ENCODE measurements around the gene DEK. TPM values are rescaled to one million over a fixed set of nuclear protein-coding genes. Genes with fewer than 3 reads are reported as not detected.
"Not testable (repeated sequence)": the region's sequence is repeated elsewhere in the genome, so short reads cannot be mapped to it uniquely, and the experiment has no call there.

Gene DEK
- total RNA-seq, 1 experiment from 2014 or later = 153 TPM

DNA sequence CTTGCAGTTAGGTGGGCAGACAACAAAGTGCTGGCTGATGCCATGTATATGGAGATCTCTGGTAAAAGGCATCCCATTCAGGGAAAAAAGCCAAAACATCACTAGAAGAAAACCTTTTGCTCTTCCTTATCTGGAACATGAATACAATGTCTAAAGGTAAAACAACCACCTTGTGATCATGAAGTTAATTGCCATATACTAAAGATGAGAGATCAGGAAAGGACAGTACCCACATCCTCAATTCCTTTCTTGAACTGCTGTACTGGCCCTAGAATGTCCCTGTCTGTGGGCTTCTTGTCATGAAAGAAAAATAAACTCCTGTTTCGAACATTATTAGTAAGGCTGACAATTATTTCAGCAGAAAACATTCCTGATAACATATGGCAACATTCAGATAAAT is 19.3 kb downstream of the DEK start:
- no peak for DNase-seq (ENCODE audit: low read depth)
- in situ Hi-C loops (cut with HindIII; ENCODE audit: low pct_unique_long_range_greater_than_20kb, low sequenced_read_pairs) = no loop called here

DNA sequence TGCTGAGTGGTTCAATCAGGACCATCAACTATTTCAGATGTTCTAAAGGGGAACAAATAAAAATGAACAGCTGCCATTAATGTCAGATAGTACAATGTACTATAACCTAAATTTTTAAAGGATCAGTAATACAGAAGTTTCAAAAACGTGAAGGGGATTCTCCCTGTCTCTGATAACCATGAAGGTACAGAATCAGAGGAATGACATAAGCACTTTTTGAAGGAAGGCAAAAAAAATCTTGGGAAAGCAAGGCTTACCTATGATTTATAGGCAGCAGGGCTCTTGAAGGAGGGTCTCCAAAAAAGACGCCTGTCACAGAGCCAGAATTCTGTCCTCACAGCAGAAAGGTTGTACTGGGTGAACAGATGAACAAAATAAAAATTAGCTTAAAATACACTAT is 20.1 kb downstream of the DEK start:
- in situ Hi-C loops (cut with HindIII; ENCODE audit: low pct_unique_long_range_greater_than_20kb, low sequenced_read_pairs) = no loop called here
- no peak for DNase-seq (ENCODE audit: low read depth)

GRCh38 chr6:18243302-18243893 is 20.9 kb downstream of the DEK start:
- DNase-seq (ENCODE audit: low read depth) = no peak
- in situ Hi-C loops (cut with HindIII; ENCODE audit: low pct_unique_long_range_greater_than_20kb, low sequenced_read_pairs) = no loop called here

- peak; percentile 37 for DNase-seq (ENCODE audit: low read depth)
- in situ Hi-C loops (cut with HindIII; ENCODE audit: low pct_unique_long_range_greater_than_20kb, low sequenced_read_pairs) = no loop called here
Observed at GRCh38 chr6:18242062-18242851, 22.1 kb downstream of the DEK start.

GRCh38 chr6:18241208-18242038 is 22.9 kb downstream of the DEK start:
- no peak for DNase-seq (ENCODE audit: low read depth)
- in situ Hi-C loops (cut with HindIII; ENCODE audit: low pct_unique_long_range_greater_than_20kb, low sequenced_read_pairs) = no loop called here

GRCh38 chr6:18240230-18240629 is 24.1 kb downstream of the DEK start:
- in situ Hi-C loops (cut with HindIII; ENCODE audit: low pct_unique_long_range_greater_than_20kb, low sequenced_read_pairs) = no loop called here
- no peak for DNase-seq (ENCODE audit: low read depth)

- in situ Hi-C loops (cut with HindIII; ENCODE audit: low pct_unique_long_range_greater_than_20kb, low sequenced_read_pairs) = no loop called here
Observed at GRCh38 chr6:18237167-18237566, 27.2 kb downstream of the DEK start.

DNA sequence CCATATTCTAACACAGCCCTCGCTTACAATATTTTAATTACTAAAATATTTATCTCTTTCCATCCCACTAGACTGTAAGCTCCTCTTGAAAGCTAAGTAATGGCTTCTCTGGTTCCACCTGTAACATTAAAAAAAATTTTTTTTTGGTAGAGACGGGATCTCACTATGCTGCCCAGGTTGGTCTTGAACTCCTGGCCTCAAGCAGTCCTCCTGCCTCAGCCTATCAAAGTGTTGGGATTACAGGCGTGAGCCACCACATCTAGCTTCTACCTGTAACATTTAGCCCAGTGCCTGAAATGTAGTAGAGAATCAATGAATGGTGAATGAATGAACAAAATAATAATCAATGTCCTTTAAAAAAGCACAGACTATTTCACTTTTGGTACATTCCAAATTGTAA is 28.8 kb downstream of the DEK start:
- DNase-seq (ENCODE audit: low read depth) = no peak
- in situ Hi-C loops (cut with HindIII; ENCODE audit: low pct_unique_long_range_greater_than_20kb, low sequenced_read_pairs) = no loop called here

More at GRCh38 chr6:18237167-18237566, 27.2 kb downstream of the DEK start:
- no peak for DNase-seq (ENCODE audit: low read depth)

GRCh38 chr6:18234564-18234963 is 29.8 kb downstream of the DEK start:
- in situ Hi-C loops (cut with HindIII; ENCODE audit: low pct_unique_long_range_greater_than_20kb, low sequenced_read_pairs) = no loop called here

GRCh38 chr6:18233770-18234169 is 30.6 kb downstream of the DEK start:
- DNase-seq (ENCODE audit: low read depth); in situ Hi-C loops (cut with HindIII; ENCODE audit: low pct_unique_long_range_greater_than_20kb, low sequenced_read_pairs): not testable (repeated sequence)

More at GRCh38 chr6:18234564-18234963, 29.8 kb downstream of the DEK start:
- no peak for DNase-seq (ENCODE audit: low read depth)

GRCh38 chr6:18231856-18232255 is 32.5 kb downstream of the DEK start:
- in situ Hi-C loops (cut with HindIII; ENCODE audit: low pct_unique_long_range_greater_than_20kb, low sequenced_read_pairs); DNase-seq (ENCODE audit: low read depth): not testable (repeated sequence)

DNA sequence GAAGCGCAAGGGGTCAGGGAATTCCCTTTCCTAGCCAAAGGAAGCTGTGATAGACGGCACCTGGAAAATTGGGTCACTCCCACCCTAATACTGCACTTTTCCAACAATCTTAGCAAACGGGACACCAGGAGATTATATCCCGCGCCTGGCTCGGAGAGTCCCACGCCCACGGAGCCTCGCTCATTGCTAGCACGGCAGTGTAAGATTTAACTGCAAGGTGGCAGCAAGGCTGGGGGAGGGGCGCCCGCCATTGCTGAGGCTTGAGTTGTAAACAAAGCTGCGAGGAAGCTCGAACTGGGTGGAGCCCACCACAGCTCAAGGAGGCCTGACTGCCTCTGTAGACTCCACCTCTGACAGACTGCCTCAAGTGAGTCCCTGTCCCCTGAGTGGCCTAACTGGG is 35.7 kb downstream of the DEK start:
- in situ Hi-C loops (cut with HindIII; ENCODE audit: low pct_unique_long_range_greater_than_20kb, low sequenced_read_pairs); DNase-seq (ENCODE audit: low read depth): not testable (repeated sequence)

GRCh38 chr6:18227166-18227565 is 37.2 kb downstream of the DEK start:
- in situ Hi-C loops (cut with HindIII; ENCODE audit: low pct_unique_long_range_greater_than_20kb, low sequenced_read_pairs); DNase-seq (ENCODE audit: low read depth): not testable (repeated sequence)

DNA sequence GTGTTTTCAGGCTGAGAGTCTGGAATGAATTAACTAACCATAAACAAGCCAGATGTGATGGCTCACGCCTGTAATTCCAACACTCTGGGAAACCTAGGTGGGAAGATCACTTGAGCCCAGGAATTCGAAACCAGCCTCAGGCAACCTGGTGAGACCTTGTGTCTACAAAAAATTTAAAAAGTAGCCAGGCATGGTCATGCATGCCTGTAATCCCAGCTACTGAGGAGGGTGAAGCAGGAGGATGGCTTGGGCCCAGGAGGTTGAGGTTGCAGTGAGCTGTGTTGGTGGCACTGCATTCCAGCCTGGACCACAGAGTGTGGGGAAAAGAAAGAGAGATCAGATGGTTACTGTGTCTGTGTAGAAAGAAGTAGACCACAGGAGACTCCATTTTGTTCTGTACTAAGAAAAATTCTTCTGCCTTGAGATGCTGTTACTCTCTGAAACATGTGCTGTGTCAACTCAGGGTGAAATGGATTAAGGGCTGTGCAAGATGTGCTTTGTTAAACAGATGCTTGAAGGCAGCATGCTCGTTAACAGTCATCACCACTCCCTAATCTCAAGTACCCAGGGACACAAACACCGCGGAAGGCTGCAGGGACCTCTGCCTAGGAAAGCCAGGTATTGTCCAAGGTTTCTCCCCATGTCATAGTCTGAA is 37.8 kb downstream of the DEK start:
- in situ Hi-C loops (cut with HindIII; ENCODE audit: low pct_unique_long_range_greater_than_20kb, low sequenced_read_pairs); DNase-seq (ENCODE audit: low read depth): not testable (repeated sequence)

- in situ Hi-C loops (cut with HindIII; ENCODE audit: low pct_unique_long_range_greater_than_20kb, low sequenced_read_pairs) = no loop called here
- no peak for DNase-seq (ENCODE audit: low read depth)
Observed at GRCh38 chr6:18221288-18221615, 43.1 kb downstream of the DEK start.

DNA sequence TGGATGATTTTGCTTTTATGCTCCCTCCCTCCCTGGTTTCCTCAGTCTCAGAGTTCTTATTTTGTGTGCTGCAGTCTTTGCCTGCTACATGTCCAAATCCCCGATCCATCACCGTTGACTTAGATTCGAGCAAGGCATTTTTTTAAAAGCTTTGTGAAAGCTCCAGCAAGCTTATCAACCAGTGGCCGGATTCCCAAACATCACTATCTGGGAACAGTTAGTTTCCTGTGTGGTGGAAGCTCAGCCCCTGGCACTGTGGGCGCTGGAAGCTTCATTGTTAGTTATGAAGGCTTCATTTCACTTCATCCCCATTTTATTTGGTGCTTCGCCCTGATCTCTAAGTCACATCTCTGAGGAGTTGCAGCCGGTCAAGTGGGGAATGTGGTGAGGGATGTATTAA is 44.7 kb downstream of the DEK start:
- in situ Hi-C loops (cut with HindIII; ENCODE audit: low pct_unique_long_range_greater_than_20kb, low sequenced_read_pairs) = no loop called here
- DNase-seq (ENCODE audit: low read depth) = no peak

DNA sequence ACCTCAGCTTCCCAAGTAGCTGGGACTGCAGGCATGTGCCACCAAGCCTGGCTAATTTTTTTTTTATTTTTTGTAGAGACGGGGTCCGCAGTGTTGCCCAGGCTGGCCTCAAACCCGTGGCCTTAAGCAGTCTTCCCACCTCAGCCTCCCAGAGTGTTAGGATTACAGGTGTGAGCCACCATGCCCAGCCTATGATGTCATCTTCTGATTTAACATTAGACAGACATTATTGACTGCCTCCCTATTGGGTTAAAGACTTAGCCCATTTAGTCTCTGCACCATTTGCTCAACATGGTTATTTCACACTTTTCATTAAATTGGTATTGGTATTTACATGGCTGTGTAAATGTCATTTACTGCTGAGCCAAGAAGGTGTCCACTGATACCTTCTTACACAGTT is 46.1 kb downstream of the DEK start:
- DNase-seq (ENCODE audit: low read depth) = no peak
- in situ Hi-C loops (cut with HindIII; ENCODE audit: low pct_unique_long_range_greater_than_20kb, low sequenced_read_pairs) = no loop called here

GRCh38 chr6:18216411-18216810 is 47.9 kb downstream of the DEK start:
- in situ Hi-C loops (cut with HindIII; ENCODE audit: low pct_unique_long_range_greater_than_20kb, low sequenced_read_pairs) = no loop called here
- no peak for DNase-seq (ENCODE audit: low read depth)

- in situ Hi-C loops (cut with HindIII; ENCODE audit: low pct_unique_long_range_greater_than_20kb, low sequenced_read_pairs) = no loop called here
- no peak for DNase-seq (ENCODE audit: low read depth)
Observed at GRCh38 chr6:18215436-18215835, 48.9 kb downstream of the DEK start.

All from Caki2 (cell line).